AG10803 (cell line): ENCODE measurements around the gene EIF4G1.
"Not testable (repeated sequence)": the region's sequence is repeated elsewhere in the genome, so short reads cannot be mapped to it uniquely, and the experiment has no call there.

Experiments
- DNase-seq: peaks from one replicate; pipeline ENCODE4 v3.0.0; 2010; ENCODE audit warnings: low read depth
- H3K4me3 ChIP-seq: 2 replicates; pipeline ENCODE4 v1.5.1; 2011; ENCODE audit warnings: mild to moderate bottlenecking, low read length, control low read depth
- CTCF ChIP-seq: conservative IDR thresholded peaks from 2 replicates; pipeline ENCODE4 v1.5.1; 2011; ENCODE audit warnings: mild to moderate bottlenecking, low read length, control low read depth, inconsistent platforms

The EIF4G1 gene

GRCh38 chr3:184314363-184314699, at the start of gene EIF4G1:
Gene EIF4G1 (plus strand): TSS chr3:184314606. CDS start chr3:184315797, 1,191 bp downstream.
- peak; percentile 95 for DNase-seq
- no peak for TF ChIP-seq CTCF
- H3K4me3 ChIP-seq, result peak within 1 kb of the TSS; percentile 90

- DNase-seq, H3K4me3 ChIP-seq: not testable (repeated sequence)
Measured at GRCh38 chr3:184267249-184267648, 47.2 kb upstream of the EIF4G1 start.

GRCh38 chr3:184272269-184272668, 42.1 kb upstream of the EIF4G1 start:
- no peak for TF ChIP-seq CTCF
- no peak for DNase-seq
- no peak overlapping the region for H3K4me3 ChIP-seq

- no peak for DNase-seq
Measured at GRCh38 chr3:184275381-184275701, 39.1 kb upstream of the EIF4G1 start.

GRCh38 chr3:184275961-184276910, 38.2 kb upstream of the EIF4G1 start, which contains the start of gene ECE2:
Gene ECE2 (plus strand): TSS chr3:184276022. CDS start chr3:184276154, 132 bp downstream.
- no peak within 1 kb of the TSS for H3K4me3 ChIP-seq

More at GRCh38 chr3:184275381-184275701, 39.1 kb upstream of the EIF4G1 start:
- no peak overlapping the region for H3K4me3 ChIP-seq
- TF ChIP-seq CTCF, result no peak

GRCh38 chr3:184277366-184277765, 37.0 kb upstream of the EIF4G1 start:
- DNase-seq, result no peak
- no peak overlapping the region for H3K4me3 ChIP-seq
- no peak for TF ChIP-seq CTCF

More at GRCh38 chr3:184275961-184276910, 38.2 kb upstream of the EIF4G1 start, which contains the start of gene ECE2:
- no peak for DNase-seq
- no peak for TF ChIP-seq CTCF

- no peak overlapping the region for H3K4me3 ChIP-seq
- DNase-seq, result no peak
- TF ChIP-seq CTCF, result no peak
Measured at GRCh38 chr3:184282941-184283340, 31.5 kb upstream of the EIF4G1 start.
